ENCODE measurements around the gene FGF18.
"Not testable (repeated sequence)": the region's sequence is repeated elsewhere in the genome, so short reads cannot be mapped to it uniquely, and the experiment has no call there.

FGF18 gene

GRCh38 chr5:171418982-171419687, at the start of gene FGF18:
TSS of gene FGF18 (plus strand) at chr5:171419647. CDS start at chr5:171420200, 553 bp downstream.
- no peak for DNase-seq (ENCODE audit: low read depth in 2 of 2)

GRCh38 chr5:171369898-171370297, 49.5 kb upstream of the FGF18 start:
- DNase-seq (ENCODE audit: low read depth in 2 of 2): no peak

- DNase-seq (ENCODE audit: low read depth in 2 of 2): not testable (repeated sequence)
These were observed 48.6 kb upstream of the FGF18 start for GRCh38 chr5:171370881-171371280.

GRCh38 chr5:171371326-171371725, 48.1 kb upstream of the FGF18 start:
- no peak for DNase-seq (ENCODE audit: low read depth in 2 of 2)

DNA sequence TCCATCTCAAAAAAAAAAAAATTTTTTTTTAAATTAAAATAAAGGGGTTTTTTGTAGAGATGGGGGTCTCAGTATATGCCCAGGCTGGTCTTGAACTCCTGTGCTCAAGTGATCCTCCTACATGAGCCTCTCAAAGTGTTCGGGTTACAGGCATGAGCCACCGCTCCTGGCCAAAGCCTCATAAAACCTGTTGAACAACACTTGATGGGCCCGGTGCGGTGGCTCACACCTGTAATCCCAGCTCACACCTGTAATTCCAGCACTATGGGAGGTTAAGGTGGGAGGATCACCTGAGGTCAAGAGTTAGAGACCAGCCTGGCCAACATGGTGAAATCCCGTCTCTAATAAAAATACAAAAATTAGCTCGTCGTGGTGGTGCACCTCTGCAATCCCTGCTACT, 39.5 kb upstream of the FGF18 start:
- DNase-seq (ENCODE audit: low read depth in 2 of 2): no peak

DNA sequence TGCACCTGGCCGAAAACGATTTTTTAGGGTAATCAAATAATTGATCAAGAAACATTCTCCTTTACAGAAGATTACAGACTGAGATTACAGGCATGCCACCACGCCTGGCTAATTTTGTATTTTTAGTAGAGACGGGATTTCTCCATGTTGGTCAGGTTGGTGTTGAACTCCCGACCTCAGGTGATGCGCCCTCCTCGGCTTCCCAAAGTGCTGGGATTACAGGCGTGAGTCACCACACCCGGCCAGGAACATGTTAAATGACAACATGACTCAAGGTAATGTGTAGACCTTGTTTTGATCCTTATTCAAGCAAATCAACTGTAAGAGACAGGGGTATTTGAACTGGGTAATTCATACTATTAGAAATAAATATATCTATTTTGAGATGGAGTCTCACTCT, 35.0 kb upstream of the FGF18 start:
- DNase-seq (ENCODE audit: low read depth in 2 of 2): not testable (repeated sequence)

DNA sequence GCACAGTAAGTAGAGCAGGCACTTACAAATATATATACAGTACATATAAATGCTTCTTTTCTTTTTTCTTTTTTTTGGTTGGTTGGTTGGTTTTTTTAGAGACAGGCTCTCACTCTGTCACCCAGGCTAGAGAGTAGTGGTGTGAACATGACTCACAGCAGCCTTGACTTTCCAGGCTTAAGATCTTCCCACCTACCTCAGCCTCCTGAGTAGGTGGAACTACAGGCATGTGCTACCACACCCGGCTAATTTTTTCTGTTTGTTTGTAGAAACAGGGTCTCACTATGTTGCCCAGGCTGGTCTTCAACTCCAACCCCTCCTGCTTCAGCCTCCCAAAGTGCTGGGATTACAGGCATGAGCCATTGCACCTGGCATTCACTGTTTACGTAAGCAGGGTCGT, 34.4 kb upstream of the FGF18 start:
- not testable (repeated sequence) for DNase-seq (ENCODE audit: low read depth in 2 of 2)

DNA sequence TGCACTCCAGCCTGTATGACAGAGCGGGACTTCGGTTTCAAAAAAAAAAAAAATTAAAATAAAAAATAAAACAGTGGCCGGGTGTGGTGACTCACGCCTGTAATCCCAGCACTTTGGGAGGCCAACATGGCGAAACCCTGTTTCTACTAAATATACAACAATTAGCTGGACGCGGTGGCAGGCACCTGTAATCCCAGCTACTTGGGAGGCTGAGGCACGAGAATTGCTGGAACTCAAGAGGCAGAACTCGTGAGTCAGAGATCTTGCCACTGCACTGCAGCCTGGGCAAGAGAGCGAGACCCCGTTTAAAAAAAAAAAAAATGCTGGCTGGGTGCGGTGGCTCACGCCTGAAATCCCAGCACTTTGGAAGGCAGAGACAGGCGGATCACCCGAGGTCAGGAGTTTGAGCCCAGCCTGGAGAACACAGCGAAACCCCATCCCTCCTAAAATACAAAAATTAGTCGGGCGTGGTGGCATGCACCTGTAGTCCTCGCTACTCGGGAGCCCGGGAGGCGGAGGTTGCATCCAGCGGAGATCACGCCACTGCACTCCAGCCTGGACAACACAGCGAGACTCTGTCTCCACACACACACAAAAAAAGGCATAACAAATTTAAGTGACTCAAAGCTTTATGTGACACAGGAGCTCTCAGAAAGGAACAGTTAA, 33.3 kb upstream of the FGF18 start:
- no peak for DNase-seq (ENCODE audit: low read depth in 2 of 2)

DNA sequence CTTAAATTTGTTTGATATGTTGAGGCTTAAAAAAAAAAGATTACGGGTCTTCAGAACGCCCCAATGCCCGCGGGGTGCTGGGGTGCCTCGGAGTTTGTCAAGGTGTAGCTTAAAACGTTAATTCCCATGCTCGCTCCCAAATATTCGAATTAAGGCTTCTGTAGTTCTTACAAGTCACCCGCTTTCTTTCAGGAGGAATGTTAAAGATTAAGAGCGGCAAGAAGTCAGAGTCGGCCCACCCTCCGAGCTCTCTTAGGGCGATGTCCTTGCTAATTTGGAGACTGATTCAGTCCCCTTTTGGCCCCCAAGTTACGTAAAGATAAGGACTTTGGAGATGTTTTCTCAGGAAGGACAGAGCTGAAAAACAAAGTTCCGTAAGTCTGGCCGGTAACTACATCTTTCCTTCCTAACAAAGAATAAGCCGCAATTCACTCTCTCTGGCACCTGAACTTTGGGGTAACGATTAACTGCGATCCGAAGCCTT, 32.5 kb upstream of the FGF18 start:
- no peak for DNase-seq (ENCODE audit: low read depth in 2 of 2)

DNA sequence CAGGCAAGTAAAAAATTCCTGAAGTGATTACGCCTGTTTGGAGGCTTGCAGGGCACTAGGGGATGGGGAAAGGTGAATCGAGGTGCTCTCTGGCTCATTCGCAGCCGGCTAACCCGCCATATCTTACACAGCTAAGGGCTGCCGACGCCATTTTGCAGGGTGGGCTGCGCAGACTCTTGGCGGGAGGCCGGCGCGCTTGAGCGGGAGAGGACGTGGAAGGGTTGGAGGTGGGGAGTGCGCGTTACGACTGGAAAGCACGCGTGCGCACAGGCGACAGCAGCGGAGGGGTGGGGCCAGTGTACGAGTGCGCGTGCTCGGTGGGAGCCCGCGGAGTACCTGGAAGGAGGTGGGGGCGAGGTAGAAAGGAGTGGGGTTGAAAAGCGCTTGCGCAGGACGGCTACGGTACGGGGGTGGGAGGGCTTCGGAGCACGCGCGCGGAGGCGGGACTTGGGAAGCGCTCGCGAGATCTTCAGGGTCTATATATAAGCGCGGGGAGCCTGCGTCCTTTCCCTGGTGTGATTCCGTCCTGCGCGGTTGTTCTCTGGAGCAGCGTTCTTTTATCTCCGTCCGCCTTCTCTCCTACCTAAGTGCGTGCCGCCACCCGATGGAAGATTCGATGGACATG, 32.0 kb upstream of the FGF18 start, which contains the start of gene NPM1:
Gene NPM1, plus strand, starts transcription at position 505 of the 625 bp plus-strand sequence. Its CDS starts 100 bp downstream, at position 605.
- peak; percentile 93 to 95 for DNase-seq (ENCODE audit: low read depth in 2 of 2)

DNA sequence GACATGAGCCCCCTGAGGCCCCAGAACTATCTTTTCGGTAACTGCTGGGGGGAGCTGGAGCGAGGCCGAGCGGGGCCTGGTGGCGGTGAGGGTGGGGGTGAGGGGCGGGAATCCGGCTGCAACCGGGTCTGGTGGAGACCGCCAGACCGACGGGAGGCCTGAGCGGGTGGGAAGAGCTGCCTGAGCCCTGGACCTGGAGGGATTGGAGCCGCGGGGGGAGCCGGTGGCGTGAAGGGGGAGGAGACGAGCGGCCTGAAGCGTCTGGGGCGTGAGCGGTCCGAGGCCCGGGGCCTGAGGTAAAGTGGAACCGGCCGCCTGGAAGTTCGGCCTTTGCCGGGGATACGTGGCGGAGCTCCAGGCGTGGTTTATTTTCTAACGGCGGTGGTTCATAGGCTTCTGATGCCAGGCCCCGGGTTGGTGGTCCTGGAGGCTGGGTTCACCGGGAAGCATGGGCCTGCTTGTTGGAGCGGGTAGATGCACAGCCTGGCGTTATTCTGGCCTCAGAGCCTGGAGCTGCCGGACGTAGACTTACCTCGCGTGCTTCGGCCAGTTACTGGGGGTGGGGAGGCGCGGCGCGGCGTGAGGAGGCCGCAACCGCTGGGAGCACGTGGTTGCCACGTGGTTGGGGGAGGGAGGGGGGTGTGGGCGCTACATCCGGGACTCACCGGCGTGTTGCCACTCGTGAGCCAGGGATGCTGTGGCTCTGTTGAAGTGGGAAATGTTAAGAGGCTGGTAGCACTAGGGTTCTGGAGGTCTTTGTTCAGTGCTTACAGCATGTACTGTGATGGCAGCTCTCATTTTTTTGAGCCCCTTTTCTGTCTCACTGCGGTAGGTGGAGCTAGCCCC, 31.3 kb upstream of the FGF18 start:
- DNase-seq (ENCODE audit: low read depth in 2 of 2): peak; percentile 60 to 61

GRCh38 chr5:171388816-171389168, 30.7 kb upstream of the FGF18 start:
- DNase-seq (ENCODE audit: low read depth in 2 of 2): no peak

- no peak for DNase-seq (ENCODE audit: low read depth in 2 of 2)
These were observed 28.4 kb upstream of the FGF18 start for GRCh38 chr5:171390883-171391677.

GRCh38 chr5:171391996-171392577, 27.4 kb upstream of the FGF18 start:
- DNase-seq (ENCODE audit: low read depth in 2 of 2): no peak

GRCh38 chr5:171392585-171393159, 26.8 kb upstream of the FGF18 start:
- DNase-seq (ENCODE audit: low read depth in 2 of 2): no peak

DNA sequence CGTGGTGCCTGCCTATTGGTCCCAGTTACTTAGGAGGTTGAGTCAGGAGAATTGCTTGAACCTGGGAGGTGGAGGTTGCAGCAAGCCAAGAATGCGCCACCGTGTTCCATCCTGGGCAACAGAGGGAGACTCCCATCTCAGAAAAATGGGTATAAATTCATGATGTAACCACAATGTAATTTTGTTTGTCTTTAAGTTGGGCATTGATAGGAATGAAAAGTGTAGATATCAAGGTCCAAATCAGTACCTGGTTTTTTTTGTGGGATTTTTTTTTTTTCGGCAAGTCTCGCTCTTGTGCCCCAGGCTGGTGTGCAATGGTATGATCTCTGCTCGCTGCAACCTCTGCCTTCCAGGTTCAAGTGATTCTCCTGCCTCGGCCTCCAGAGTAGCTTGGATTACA, 24.4 kb upstream of the FGF18 start:
- no peak for DNase-seq (ENCODE audit: low read depth in 2 of 2)

GRCh38 chr5:171396583-171396982, 22.9 kb upstream of the FGF18 start:
- DNase-seq (ENCODE audit: low read depth in 2 of 2): not testable (repeated sequence)

GRCh38 chr5:171397190-171397589, 22.3 kb upstream of the FGF18 start:
- no peak for DNase-seq (ENCODE audit: low read depth in 2 of 2)

DNA sequence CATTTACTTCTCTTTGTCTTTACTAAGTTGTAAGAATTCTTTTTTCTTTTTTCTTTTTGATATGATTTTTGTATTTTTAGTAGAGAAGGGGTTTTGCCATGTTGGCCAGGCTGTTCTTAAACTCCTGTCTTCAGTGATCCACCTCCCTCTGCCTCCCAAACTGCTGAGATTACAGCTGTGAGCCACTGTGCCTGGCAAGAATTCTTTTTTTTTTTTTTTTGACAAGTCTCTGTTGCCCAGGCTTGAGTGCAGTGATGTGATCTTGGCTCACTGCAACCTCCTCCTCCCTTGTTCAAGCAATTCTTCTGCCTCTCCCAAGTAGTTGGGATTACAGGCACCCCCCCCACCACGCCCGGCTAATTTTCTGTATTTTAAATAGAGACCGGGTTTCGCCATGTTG, 21.8 kb upstream of the FGF18 start:
- no peak for DNase-seq (ENCODE audit: low read depth in 2 of 2)

DNA sequence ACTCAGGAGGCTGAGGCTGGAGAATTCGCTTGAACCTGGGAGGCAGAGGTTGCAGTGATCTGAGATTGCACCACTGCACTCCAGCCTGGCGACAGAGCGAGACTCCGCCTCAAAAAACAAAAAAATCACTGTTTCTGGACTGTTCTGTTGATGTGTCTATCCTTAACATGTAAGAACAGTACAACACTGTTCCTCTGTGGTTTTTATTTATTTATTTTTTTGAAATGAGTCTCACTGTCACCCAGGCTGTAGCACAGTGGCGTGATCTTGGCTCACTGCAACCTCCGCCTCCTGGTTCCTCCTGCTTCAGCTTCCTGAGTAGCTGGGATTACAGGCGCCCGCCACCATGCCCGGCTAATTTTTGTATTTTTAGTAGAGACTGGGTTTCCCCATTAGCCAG, 20.8 kb upstream of the FGF18 start:
- DNase-seq (ENCODE audit: low read depth in 2 of 2): not testable (repeated sequence)

All from stimulated activated CD8-positive, alpha-beta memory T cell treated with anti-CD3 and anti-CD28 coated beads, Interleukin-7, amount 100 ng/mL, for 1 hour (primary cell).